GM23338 (cell line): ENCODE results near the gene ZNF470. TPM values are rescaled to one million over a fixed set of nuclear protein-coding genes. Genes with fewer than 3 reads are reported as not detected.

Experiments
- ATAC-seq: fragments of 200-7000 bp; cut with Tn5 transposase; 3 replicates; pipeline ENCODE4 v1.9.1; 2020
- DNase-seq: peaks from one replicate; pipeline ENCODE4 v3.0.0-alpha.2; 2015; ENCODE audit warnings: low spot score
- H2AFZ ChIP-seq: fragments of 200-600 bp; sonication (generic); 2 replicates; pipeline ENCODE4 v1.8.0; 2016; ENCODE audit warnings: antibody characterized with exemption, mild to moderate bottlenecking, moderate library complexity
- H3F3A ChIP-seq: fragments of 200-600 bp; sonication (generic); replicated peaks from 2 replicates; pipeline ENCODE4 v1.8.0; 2017; ENCODE audit warnings: antibody characterized with exemption, mixed run types, low read depth
- H3K27ac ChIP-seq: fragments of 200-600 bp; sonication (generic); 2 replicates; pipeline ENCODE4 v1.6.1; 2016; ENCODE audit warnings: low read depth
- H3K27me3 ChIP-seq: fragments of 200-600 bp; sonication (generic); 2 replicates; pipeline ENCODE4 v1.8.0; 2016; ENCODE audit warnings: mild to moderate bottlenecking, mixed run types, moderate library complexity; ENCODE audit not compliant: insufficient read depth
- H3K36me3 ChIP-seq: fragments of 200-600 bp; sonication (generic); 2 replicates; pipeline ENCODE4 v1.8.0; 2016; ENCODE audit warnings: mild to moderate bottlenecking; ENCODE audit not compliant: insufficient read depth
- H3K4me1 ChIP-seq: fragments of 200-600 bp; sonication (generic); 2 replicates; pipeline ENCODE4 v1.8.0; 2016; ENCODE audit warnings: mild to moderate bottlenecking, moderate library complexity; ENCODE audit not compliant: insufficient read depth
- H3K4me2 ChIP-seq: fragments of 200-600 bp; sonication (generic); 2 replicates; pipeline ENCODE4 v1.7.1; 2017; ENCODE audit warnings: mixed run types
- H3K4me3 ChIP-seq: fragments of 200-600 bp; sonication (generic); 2 replicates; pipeline ENCODE4 v1.6.1; 2016; ENCODE audit warnings: mixed run types
- H3K79me2 ChIP-seq: fragments of 200-600 bp; sonication (generic); replicated peaks from 2 replicates; pipeline ENCODE4 v1.8.0; 2017; ENCODE audit warnings: mild to moderate bottlenecking; ENCODE audit not compliant: insufficient read depth
- H3K9me2 ChIP-seq: fragments of 200-600 bp; sonication (generic); 2 replicates; pipeline ENCODE4 v1.8.0; 2017; ENCODE audit not compliant: insufficient read depth
- H4K20me1 ChIP-seq: fragments of 200-600 bp; sonication (generic); replicated peaks from 2 replicates; pipeline ENCODE4 v1.8.0; 2017; ENCODE audit warnings: mild to moderate bottlenecking; ENCODE audit not compliant: insufficient read depth
- H3K27ac Mint-ChIP-seq: 2 replicates; pipeline ENCODE4 v1.8.0; 2020; ENCODE audit warnings: inconsistent platforms, mild to moderate bottlenecking, moderate library complexity, mixed read lengths
- H3K27me3 Mint-ChIP-seq: 3 replicates; pipeline ENCODE4 v1.8.0; 2022; ENCODE audit warnings: low read depth, mild to moderate bottlenecking, moderate library complexity, mixed read lengths, inconsistent platforms; ENCODE audit not compliant: insufficient read depth, poor library complexity
- H3K36me3 Mint-ChIP-seq: 3 replicates; pipeline ENCODE4 v1.8.0; 2021; ENCODE audit warnings: low read depth, mild to moderate bottlenecking, inconsistent platforms, moderate library complexity, mixed read lengths
- H3K4me1 Mint-ChIP-seq: 3 replicates; pipeline ENCODE4 v1.8.0; 2020; ENCODE audit warnings: mild to moderate bottlenecking, inconsistent platforms, mixed read lengths
- H3K4me3 Mint-ChIP-seq: 3 replicates; pipeline ENCODE4 v1.8.0; 2021; ENCODE audit warnings: moderate library complexity, mild to moderate bottlenecking, inconsistent platforms, mixed read lengths
- H3K9me3 Mint-ChIP-seq: 3 replicates; pipeline ENCODE4 v1.8.0; 2020; ENCODE audit warnings: moderate library complexity, mild to moderate bottlenecking, inconsistent platforms, mixed read lengths
- CREB1 ChIP-seq: fragments of 250-450 bp; sonication (Bioruptor Pico); IDR thresholded peaks from 2 replicates; pipeline ENCODE4 v1.5.0; 2020; ENCODE audit warnings: low read depth, mild to moderate bottlenecking, moderate library complexity
- EZH2 ChIP-seq: fragments of 200-600 bp; sonication (generic); IDR thresholded peaks from one replicate; pipeline ENCODE4 v1.8.0; 2017; ENCODE audit warnings: antibody characterized with exemption, mild to moderate bottlenecking, low read depth; ENCODE audit not compliant: unreplicated experiment
- EZH2phosphoT487 ChIP-seq: fragments of 200-600 bp; sonication (generic); IDR thresholded peaks from one replicate; pipeline ENCODE4 v1.8.1; 2018; ENCODE audit warnings: antibody characterized with exemption; ENCODE audit not compliant: unreplicated experiment
- JUNB ChIP-seq: IDR thresholded peaks from one replicate; pipeline ENCODE4 v1.6.1; 2016; ENCODE audit warnings: antibody characterized with exemption; ENCODE audit not compliant: unreplicated experiment
- NANOG ChIP-seq: IDR thresholded peaks from 2 replicates; pipeline ENCODE4 v1.6.1; 2016; ENCODE audit warnings: antibody characterized with exemption, borderline replicate concordance
- POLR2AphosphoS5 ChIP-seq: IDR thresholded peaks from 2 replicates; pipeline ENCODE4 v1.6.1; 2016; ENCODE audit warnings: antibody characterized with exemption, low read depth
- ZNF114 ChIP-seq: fragments of 250-450 bp; sonication (Bioruptor Pico); IDR thresholded peaks from 2 replicates; pipeline ENCODE4 v1.5.0; 2020; ENCODE audit warnings: mild to moderate bottlenecking, moderate library complexity
- ZNF331 ChIP-seq: fragments of 250-450 bp; sonication (Bioruptor Pico); IDR thresholded peaks from 2 replicates; pipeline ENCODE4 v1.5.0; 2020; ENCODE audit warnings: low read depth, mild to moderate bottlenecking, moderate library complexity
- polyA plus RNA-seq: library from polyadenylated mRNA; unstranded; fragments of >200 nt; fragmentation: Nextera tagmentation; extraction: Ambion mirVana; gene quantifications from 2 replicates; pipeline ENCODE4 v1.2.1, GENCODE V29; 2016
- total RNA-seq: library from RNA; depleted of rRNA; stranded (reverse); fragments of >200 nt; shearing (Covaris generic); gene quantifications from 2 replicates; pipeline ENCODE4 v1.2.3, GENCODE V29; 2014
- TF ChIP-seq, protein P1 (sequence below), 2 experiments: fragments of 200-600 bp in 1 of 2; sonication (generic) in 1 of 2; conservative IDR thresholded peaks; 2 replicates each; pipeline versions ENCODE4 v1.5.1 to v1.6.1; 2016 to 2017; ENCODE audit warnings: antibody characterized with exemption in 2 of 2, low read depth in 2 of 2, mild to moderate bottlenecking in 2 of 2, moderate library complexity in 1 of 2
- TF ChIP-seq, protein P2 (sequence below): fragments of 250-450 bp; sonication (Bioruptor Pico); IDR thresholded peaks from 2 replicates; pipeline ENCODE4 v1.5.0; 2020; ENCODE audit warnings: mild to moderate bottlenecking, moderate library complexity

Gene ZNF470
- total and polyA plus RNA-seq, 2 experiments from 2014 or later, result 5.6 to 8.7 TPM

DNA sequence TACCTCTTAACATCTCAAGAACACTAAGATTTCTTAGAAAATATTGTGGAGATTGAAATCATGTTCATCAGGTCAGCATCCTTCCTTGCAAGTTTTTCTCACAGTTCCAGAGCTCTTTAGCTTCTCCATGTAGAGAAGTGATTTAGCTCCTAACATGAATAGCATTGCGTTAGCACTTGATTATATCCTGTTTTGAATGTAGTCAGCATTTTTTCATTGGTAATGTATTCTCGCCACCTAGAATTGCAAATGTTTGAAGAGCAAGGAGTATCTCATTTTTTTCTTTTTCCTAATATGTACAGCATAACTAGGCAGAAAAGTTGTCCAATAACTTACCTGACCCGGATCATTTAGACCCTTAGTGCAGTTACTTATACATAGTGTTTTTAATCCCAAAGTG is 6.6 kb downstream of the ZNF470 start:
- Mint-ChIP-seq H3K4me3 (no peak overlapping the region), H3K9me3 (peaks cover 95% of the 10 kb centered on the region), H3K4me1 (no peaks in the 10 kb centered on the region), H3K36me3 (peaks cover 99% of the 10 kb centered on the region), H3K27me3 (no peaks in the 10 kb centered on the region), H3K27ac (no peak overlapping the region)
- ATAC-seq (no peak), DNase-seq (no peak)
- peaks cover 6% of the 10 kb centered on the region; the same call in 1 of the 2 replicates for H3K9me2 ChIP-seq
- H3K36me3 ChIP-seq, result peaks cover 91% of the 10 kb centered on the region
- H3K27me3 ChIP-seq, result no peaks in the 10 kb centered on the region
- no peak overlapping the region for H3K27ac ChIP-seq
- TF ChIP-seq, protein P1, sequence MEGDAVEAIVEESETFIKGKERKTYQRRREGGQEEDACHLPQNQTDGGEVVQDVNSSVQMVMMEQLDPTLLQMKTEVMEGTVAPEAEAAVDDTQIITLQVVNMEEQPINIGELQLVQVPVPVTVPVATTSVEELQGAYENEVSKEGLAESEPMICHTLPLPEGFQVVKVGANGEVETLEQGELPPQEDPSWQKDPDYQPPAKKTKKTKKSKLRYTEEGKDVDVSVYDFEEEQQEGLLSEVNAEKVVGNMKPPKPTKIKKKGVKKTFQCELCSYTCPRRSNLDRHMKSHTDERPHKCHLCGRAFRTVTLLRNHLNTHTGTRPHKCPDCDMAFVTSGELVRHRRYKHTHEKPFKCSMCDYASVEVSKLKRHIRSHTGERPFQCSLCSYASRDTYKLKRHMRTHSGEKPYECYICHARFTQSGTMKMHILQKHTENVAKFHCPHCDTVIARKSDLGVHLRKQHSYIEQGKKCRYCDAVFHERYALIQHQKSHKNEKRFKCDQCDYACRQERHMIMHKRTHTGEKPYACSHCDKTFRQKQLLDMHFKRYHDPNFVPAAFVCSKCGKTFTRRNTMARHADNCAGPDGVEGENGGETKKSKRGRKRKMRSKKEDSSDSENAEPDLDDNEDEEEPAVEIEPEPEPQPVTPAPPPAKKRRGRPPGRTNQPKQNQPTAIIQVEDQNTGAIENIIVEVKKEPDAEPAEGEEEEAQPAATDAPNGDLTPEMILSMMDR (conservative IDR thresholded peaks at IDR 0.05; ENCODE audit: low read depth in 2 of 2), result no peak
- TF ChIP-seq NANOG, result no peak
- no peak for TF ChIP-seq JUNB
- no peaks in the 10 kb centered on the region for H3K4me1 ChIP-seq
- no peak overlapping the region for H2AFZ ChIP-seq
- H4K20me1 ChIP-seq, result no peaks in the 10 kb centered on the region
- no peak overlapping the region; the same call in 1 of the 2 replicates for H3K4me3 ChIP-seq
- H3F3A ChIP-seq, result no peaks in the 10 kb centered on the region
- H3K79me2 ChIP-seq, result peaks cover 4% of the 10 kb centered on the region; the same call in 1 of the 2 replicates
- H3K4me2 ChIP-seq, result no peak overlapping the region

- ATAC-seq (no peak), DNase-seq (no peak)
- Histone ChIP-seq H3K4me1 (no peaks in the 10 kb centered on the region), H3K79me2 (no peaks in the 10 kb centered on the region), H3K4me3 (no peak overlapping the region), H3K9me2 (no peaks in the 10 kb centered on the region), H4K20me1 (no peaks in the 10 kb centered on the region), H3K27me3 (no peaks in the 10 kb centered on the region), H3F3A (no peaks in the 10 kb centered on the region), H3K4me2 (no peak overlapping the region), H3K36me3 (peaks cover 73% of the 10 kb centered on the region), H2AFZ (no peak overlapping the region), H3K27ac (no peak overlapping the region)
- Mint-ChIP-seq H3K27ac (no peak overlapping the region), H3K4me1 (no peaks in the 10 kb centered on the region), H3K36me3 (peaks cover 89% of the 10 kb centered on the region), H3K9me3 (peaks cover 98% of the 10 kb centered on the region), H3K27me3 (no peaks in the 10 kb centered on the region), H3K4me3 (no peak overlapping the region)
- no peak for TF ChIP-seq ZNF114 (CRISPR knock-in tag)
- no peak for TF ChIP-seq EZH2
- no peak for TF ChIP-seq ZNF331 (CRISPR knock-in tag)
- no peak for TF ChIP-seq EZH2phosphoT487
- no peak for TF ChIP-seq CREB1 (CRISPR knock-in tag)
- TF ChIP-seq POLR2AphosphoS5, result no peak
- TF ChIP-seq NANOG, result no peak
- TF ChIP-seq, protein P1 (conservative IDR thresholded peaks at IDR 0.05; ENCODE audit: low read depth in 2 of 2), result no peak
- TF ChIP-seq, protein P2, sequence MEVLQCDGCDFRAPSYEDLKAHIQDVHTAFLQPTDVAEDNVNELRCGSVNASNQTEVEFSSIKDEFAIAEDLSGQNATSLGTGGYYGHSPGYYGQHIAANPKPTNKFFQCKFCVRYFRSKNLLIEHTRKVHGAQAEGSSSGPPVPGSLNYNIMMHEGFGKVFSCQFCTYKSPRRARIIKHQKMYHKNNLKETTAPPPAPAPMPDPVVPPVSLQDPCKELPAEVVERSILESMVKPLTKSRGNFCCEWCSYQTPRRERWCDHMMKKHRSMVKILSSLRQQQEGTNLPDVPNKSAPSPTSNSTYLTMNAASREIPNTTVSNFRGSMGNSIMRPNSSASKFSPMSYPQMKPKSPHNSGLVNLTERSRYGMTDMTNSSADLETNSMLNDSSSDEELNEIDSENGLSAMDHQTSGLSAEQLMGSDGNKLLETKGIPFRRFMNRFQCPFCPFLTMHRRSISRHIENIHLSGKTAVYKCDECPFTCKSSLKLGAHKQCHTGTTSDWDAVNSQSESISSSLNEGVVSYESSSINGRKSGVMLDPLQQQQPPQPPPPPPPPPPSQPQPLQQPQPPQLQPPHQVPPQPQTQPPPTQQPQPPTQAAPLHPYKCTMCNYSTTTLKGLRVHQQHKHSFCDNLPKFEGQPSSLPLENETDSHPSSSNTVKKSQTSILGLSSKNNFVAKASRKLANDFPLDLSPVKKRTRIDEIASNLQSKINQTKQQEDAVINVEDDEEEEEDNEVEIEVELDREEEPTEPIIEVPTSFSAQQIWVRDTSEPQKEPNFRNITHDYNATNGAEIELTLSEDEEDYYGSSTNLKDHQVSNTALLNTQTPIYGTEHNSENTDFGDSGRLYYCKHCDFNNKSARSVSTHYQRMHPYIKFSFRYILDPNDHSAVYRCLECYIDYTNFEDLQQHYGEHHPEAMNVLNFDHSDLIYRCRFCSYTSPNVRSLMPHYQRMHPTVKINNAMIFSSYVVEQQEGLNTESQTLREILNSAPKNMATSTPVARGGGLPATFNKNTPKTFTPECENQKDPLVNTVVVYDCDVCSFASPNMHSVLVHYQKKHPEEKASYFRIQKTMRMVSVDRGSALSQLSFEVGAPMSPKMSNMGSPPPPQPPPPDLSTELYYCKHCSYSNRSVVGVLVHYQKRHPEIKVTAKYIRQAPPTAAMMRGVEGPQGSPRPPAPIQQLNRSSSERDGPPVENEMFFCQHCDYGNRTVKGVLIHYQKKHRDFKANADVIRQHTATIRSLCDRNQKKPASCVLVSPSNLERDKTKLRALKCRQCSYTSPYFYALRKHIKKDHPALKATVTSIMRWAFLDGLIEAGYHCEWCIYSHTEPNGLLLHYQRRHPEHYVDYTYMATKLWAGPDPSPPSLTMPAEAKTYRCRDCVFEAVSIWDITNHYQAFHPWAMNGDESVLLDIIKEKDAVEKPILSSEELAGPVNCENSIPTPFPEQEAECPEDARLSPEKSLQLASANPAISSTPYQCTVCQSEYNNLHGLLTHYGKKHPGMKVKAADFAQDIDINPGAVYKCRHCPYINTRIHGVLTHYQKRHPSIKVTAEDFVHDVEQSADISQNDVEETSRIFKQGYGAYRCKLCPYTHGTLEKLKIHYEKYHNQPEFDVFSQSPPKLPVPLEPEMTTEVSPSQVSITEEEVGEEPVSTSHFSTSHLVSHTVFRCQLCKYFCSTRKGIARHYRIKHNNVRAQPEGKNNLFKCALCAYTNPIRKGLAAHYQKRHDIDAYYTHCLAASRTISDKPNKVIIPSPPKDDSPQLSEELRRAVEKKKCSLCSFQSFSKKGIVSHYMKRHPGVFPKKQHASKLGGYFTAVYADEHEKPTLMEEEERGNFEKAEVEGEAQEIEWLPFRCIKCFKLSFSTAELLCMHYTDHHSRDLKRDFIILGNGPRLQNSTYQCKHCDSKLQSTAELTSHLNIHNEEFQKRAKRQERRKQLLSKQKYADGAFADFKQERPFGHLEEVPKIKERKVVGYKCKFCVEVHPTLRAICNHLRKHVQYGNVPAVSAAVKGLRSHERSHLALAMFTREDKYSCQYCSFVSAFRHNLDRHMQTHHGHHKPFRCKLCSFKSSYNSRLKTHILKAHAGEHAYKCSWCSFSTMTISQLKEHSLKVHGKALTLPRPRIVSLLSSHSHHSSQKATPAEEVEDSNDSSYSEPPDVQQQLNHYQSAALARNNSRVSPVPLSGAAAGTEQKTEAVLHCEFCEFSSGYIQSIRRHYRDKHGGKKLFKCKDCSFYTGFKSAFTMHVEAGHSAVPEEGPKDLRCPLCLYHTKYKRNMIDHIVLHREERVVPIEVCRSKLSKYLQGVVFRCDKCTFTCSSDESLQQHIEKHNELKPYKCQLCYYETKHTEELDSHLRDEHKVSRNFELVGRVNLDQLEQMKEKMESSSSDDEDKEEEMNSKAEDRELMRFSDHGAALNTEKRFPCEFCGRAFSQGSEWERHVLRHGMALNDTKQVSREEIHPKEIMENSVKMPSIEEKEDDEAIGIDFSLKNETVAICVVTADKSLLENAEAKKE (CRISPR knock-in tag), result no peak
These were observed 10.7 kb downstream of the ZNF470 start for GRCh38 chr19:56577719-56578602.
